ENCODE data around the gene EYS. TPM values are rescaled to one million over a fixed set of nuclear protein-coding genes. Genes with fewer than 3 reads are reported as not detected.

The EYS gene
- total and polyA plus RNA-seq, 9 of the 15 experiments (the other 6 are each of a cell fraction or from before 2014, with no cell fraction given): 0.03 to 0.36 (median 0.10) TPM; not detected in 2

DNA sequence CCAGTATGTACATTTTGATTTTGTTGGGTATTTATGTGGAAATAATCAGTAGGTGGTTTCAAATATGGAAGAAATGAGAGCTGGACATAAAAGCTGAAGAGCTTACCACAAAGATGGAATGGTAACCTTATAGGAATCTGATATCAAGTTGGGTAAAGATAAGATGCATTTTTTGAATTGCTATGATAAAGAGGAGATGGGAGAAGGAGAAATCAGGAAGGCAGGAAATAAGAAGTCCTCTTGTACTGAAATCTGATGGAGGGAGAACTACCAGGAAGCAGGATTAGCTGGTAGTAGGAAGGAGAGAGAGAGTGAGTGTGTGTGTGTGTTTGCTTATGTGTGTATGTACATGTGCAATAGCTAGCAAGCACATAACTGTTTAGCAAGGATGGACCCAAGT, 1603.0 kb downstream of the EYS start (continued):
- TF ChIP-seq, protein P1, sequence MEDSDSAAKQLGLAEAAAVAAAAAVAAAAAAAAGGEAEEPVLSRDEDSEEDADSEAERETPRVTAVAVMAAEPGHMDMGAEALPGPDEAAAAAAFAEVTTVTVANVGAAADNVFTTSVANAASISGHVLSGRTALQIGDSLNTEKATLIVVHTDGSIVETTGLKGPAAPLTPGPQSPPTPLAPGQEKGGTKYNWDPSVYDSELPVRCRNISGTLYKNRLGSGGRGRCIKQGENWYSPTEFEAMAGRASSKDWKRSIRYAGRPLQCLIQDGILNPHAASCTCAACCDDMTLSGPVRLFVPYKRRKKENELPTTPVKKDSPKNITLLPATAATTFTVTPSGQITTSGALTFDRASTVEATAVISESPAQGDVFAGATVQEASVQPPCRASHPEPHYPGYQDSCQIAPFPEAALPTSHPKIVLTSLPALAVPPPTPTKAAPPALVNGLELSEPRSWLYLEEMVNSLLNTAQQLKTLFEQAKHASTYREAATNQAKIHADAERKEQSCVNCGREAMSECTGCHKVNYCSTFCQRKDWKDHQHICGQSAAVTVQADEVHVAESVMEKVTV (CRISPR knock-in tag; IDR thresholded peaks at IDR 0.05): no peak
- TF ChIP-seq ZNF23 (CRISPR knock-in tag; IDR thresholded peaks at IDR 0.05) (no peak), ZNF324 (CRISPR knock-in tag; IDR thresholded peaks at IDR 0.05) (no peak), BRF1 (IDR thresholded peaks at IDR 0.05; ENCODE audit: borderline replicate concordance, extremely low read depth, insufficient read length) (no peak), HDAC8 (tag; IDR thresholded peaks at IDR 0.05) (no peak)

DNA sequence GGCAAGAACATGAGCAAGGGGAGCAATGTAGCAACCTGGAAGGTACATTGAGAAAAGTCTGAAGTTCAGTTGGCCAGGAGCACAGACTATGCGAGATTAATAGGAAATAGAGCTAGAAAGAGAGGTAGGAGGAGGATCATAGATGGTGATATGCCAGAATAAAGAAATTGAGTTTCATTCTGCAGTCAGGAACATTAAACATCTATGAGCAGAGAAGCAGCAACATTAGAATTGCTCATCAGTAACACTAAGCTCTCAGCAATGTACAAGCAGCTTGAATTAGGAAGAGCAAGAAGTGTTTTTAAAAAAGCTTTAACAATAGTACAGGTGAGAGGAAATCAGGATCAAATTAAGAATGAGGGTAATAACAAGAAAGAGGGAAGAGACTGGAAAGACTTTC, 1603.5 kb downstream of the EYS start:
- no TSS peak for BruUV-seq (replicated peaks)
- no peaks in the 10 kb centered on the region for H3K27me3 ChIP-seq (ENCODE audit: control insufficient read depth in 2 of 2, insufficient read depth in 2 of 2, low read length in 2 of 2)
- H3K4me1 ChIP-seq (replicated peaks in 1 of 2; ENCODE audit: control insufficient read depth in 2 of 2, insufficient read depth in 2 of 2, low read length in 2 of 2): no peaks in the 10 kb centered on the region
- no peaks in the 10 kb centered on the region for H3K9me1 ChIP-seq (ENCODE audit: control insufficient read depth, insufficient read depth, low read length)
- no peak overlapping the region for H3K4me2 ChIP-seq (ENCODE audit: insufficient read depth, low read length)
- no peak for ATAC-seq
- in situ Hi-C loops (cut with MboI) (no loop called here), intact Hi-C loops (cut with micrococcal nuclease) (no loop called here)
- ChIA-PET POLR2A (no interaction called here), CTCF (ENCODE audit: low intra/inter-chr PET ratio) (no interaction called here)
- H2AFZ ChIP-seq (ENCODE audit: low read depth, low read length): no peak overlapping the region
- H3K4me3 ChIP-seq: no peak overlapping the region
- H3K36me3 ChIP-seq (ENCODE audit: control insufficient read depth, insufficient read depth, low read length): no peaks in the 10 kb centered on the region
- no peaks in the 10 kb centered on the region for H4K20me1 ChIP-seq (replicated peaks; ENCODE audit: control insufficient read depth, insufficient read depth, low read length)
- no peak overlapping the region for H3K27ac ChIP-seq (ENCODE audit: extremely low read depth, low read depth, low read length)
- no peaks in the 10 kb centered on the region; the same call in 1 of the 2 replicates for H3K9me3 ChIP-seq (replicated peaks; ENCODE audit: control insufficient read depth, insufficient read depth, low read depth, low read length)
- H3K79me2 ChIP-seq (ENCODE audit: control insufficient read depth, insufficient read depth, low read length): no peaks in the 10 kb centered on the region
- H3K9ac ChIP-seq (ENCODE audit: insufficient read depth in 1 of 2, low read depth in 2 of 2, low read length in 2 of 2): no peak overlapping the region
- no peak for DNase-seq (ENCODE audit: extremely low read depth in 1 of 4, low spot score in 3 of 4)
- FAIRE-seq: no peak
- WGBS (ENCODE audit: insufficient coverage, low coverage, missing lambda C conversion rate): 0% methylated on average over 1 of the region's 1 CpG
- TF ChIP-seq EWSR1 (IDR thresholded peaks at IDR 0.05; ENCODE audit: borderline replicate concordance, low read depth, partially characterized antibody) (no peak), ZFPM2 (CRISPR knock-in tag; IDR thresholded peaks at IDR 0.05) (no peak), NFIC (IDR thresholded peaks at IDR 0.05) (no peak), SNIP1 (IDR thresholded peaks at IDR 0.05; ENCODE audit: low read depth) (no peak), HMG20A (CRISPR knock-in tag; conservative IDR thresholded peaks at IDR 0.05) (no peak), HMBOX1 (IDR thresholded peaks at IDR 0.05) (no peak), CUX1 (CRISPR knock-in tag; IDR thresholded peaks at IDR 0.05) (no peak), TAF7 (tag; IDR thresholded peaks at IDR 0.05) (no peak), ARID1B (IDR thresholded peaks at IDR 0.05) (no peak), PYGO2 (tag; IDR thresholded peaks at IDR 0.05) (no peak), ZNF785 (CRISPR knock-in tag; IDR thresholded peaks at IDR 0.05) (no peak)
